GM18861 (cell line): ENCODE results near the gene PRKCB.
"Not testable (repeated sequence)": the region's sequence is repeated elsewhere in the genome, so short reads cannot be mapped to it uniquely, and the experiment has no call there.

ENCODE experiments used
- ATAC-seq: cut with Tn5 transposase; IDR thresholded peaks from one replicate; pipeline ENCODE4 v1.9.1; 2021; ENCODE audit not compliant: unreplicated experiment

The PRKCB gene

DNA sequence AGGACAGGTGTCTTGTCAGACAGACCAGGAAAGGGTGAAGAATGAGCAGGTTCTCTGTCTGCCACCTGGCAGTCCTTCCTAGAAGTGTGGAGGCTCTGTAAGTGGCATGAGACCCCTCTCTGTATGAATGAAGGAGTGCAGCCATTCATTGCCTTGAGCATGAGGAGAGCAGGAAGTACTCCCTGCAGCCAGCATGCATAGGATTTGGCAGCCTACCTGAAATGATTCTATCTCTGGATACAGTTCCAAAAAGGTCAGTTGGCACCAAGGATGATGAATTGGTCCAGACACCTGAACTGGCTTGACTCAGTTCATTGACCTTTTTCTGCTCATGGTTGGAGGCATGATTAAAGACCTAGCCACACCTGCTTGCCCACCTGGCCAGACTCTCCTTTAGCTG lies 163.0 kb downstream of the PRKCB start:
- ATAC-seq, result no peak

DNA sequence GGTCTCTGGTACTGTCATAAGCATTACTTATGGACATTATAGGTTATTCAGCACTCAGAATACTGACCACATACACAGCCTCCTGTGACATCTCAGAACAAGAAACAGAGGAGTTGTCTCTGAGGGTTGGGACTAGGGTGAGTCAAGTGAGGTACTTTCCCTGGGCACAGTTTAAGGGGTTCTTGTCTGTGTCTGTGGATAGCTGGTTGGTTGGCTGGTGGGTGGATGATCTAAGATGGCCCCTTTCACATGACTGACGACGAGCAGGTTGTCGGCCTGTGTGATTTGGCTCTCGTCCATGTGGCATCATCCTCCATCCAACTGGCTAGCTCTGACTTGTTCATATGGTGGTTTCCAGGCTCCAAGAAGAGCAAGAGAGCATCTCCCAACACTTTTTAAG lies 163.9 kb downstream of the PRKCB start:
- ATAC-seq, result no peak

DNA sequence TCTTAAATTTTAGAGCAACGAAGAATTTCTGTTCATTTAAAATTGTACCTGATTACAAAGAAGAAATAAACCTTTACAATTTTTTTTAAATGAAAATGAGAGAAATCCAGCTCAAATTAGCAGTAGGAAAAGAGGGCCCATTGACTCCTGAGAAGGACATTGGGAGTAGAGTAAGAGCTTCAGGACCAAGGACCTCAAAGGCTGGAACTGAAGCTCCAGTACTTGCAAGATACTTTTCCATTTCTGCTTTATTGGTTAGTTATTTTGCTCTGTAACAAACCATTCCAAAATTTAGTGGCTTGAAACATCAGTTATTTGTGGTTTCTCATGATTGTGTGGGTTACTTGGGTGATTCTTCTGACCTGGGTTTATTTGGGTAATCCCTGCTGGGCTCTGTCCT lies 165.9 kb downstream of the PRKCB start:
- ATAC-seq, result no peak

DNA sequence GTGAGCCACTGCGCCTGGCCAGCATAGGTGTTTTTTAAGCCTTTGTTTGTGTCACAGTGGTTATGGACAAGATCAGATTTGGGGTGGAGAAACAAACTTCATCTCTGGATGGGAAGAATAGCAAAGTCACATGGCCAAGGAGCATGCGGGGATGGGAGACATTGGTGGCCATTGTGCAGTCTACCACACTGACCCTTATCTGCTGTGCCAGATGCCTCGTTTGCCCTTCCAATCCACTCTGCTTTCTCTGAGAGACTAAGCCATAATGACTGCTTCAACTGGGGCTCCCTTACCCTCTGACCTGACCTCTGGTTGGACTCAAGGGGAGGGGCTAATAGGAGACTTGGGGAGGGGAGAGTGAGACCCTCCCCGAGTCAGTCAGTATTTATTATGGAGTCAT lies 166.8 kb downstream of the PRKCB start:
- ATAC-seq, result no peak

DNA sequence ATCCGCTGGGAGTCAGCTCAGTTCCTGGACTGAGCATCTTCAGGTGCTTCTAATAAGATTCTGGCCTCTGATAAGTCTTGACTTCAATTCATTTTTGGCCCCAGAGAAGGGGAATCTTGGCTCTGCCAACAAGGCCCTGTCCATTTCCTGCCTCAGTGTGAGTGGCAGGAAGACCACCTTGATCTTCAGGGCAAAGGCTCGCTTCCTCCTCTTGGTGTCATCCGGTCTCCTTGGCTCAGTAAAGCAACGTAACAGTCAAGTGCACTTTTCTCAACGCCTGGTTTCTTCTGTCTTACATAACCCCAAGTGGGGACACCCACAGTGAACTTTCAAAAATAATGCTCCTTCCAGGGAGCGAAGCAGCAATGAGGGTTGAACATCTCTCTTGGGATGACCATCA lies 169.8 kb downstream of the PRKCB start:
- no peak for ATAC-seq

DNA sequence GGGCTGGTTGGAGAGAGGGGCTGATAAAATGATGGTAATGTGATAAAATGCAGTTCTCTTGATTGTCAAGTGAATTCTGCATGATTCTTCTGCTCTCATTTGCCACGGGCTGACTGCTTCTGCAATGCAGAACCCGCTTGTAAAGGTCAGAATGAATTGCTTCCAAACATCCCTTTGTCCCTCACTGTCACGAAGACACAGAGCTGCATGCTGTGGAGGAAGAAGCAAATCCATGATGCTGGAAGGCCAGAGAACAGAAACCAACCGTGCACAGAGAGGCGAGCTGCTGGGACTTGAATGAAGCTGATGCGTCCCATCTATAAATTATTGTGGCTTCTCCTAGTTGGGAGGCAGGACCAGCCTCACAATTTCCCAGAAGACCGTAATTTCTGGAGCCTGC lies 171.6 kb downstream of the PRKCB start:
- no peak for ATAC-seq

DNA sequence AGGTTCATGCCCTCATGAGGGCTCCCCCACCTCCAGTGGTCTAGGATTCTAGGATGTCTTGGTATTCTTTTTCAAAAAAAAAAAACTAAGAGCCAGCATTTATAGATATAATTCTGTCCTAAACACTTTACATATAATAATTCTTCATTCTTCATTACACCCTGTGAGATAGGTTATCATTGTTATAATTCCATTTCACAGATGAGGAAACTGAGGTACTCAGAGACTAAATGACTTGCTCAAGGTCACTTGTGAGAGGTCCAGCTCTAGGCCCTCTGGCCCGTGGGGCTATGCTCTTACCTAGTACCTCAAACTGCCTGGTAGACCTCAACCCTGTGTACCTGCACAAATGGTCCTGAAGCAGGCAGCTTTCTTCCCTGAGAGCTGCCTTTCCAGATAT lies 172.2 kb downstream of the PRKCB start:
- no peak for ATAC-seq

DNA sequence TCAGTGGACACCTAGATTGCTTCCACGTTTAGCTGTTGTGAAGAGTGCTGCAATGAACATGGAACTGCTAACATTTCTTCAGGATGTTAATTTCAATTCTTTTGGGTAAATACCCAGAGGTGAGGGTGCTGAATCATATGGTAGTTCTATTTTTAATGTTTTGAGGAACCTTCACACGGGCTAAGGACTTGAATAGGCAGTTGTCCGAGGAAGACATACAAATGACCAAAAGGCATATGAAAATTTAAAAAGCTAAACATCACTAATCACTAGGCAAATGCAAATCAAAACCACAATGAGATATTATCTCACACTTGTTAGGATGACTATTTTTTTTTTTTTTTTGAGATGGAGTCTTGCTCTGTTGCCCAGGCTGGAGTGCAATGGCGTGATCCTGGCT lies 173.3 kb downstream of the PRKCB start:
- ATAC-seq, result no peak

DNA sequence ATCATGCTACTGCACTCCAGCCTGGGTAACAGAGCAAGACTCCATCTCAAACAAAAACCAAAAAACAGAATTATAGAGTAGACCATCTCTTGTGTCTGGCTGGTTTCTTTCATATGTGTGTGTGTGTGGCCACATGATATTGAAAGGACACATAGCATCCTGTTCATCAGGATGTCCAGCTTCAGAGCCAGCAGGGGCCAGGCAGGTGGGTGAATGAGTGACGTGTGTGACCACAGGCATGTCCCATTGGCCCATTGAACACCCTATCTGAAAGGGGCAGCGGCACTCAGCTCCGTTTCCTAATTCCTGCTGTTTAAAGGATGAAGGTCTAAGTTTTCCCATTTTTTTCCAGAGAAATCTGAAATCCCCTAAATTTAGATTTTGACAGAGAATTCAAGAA lies 174.2 kb downstream of the PRKCB start:
- ATAC-seq, result no peak

DNA sequence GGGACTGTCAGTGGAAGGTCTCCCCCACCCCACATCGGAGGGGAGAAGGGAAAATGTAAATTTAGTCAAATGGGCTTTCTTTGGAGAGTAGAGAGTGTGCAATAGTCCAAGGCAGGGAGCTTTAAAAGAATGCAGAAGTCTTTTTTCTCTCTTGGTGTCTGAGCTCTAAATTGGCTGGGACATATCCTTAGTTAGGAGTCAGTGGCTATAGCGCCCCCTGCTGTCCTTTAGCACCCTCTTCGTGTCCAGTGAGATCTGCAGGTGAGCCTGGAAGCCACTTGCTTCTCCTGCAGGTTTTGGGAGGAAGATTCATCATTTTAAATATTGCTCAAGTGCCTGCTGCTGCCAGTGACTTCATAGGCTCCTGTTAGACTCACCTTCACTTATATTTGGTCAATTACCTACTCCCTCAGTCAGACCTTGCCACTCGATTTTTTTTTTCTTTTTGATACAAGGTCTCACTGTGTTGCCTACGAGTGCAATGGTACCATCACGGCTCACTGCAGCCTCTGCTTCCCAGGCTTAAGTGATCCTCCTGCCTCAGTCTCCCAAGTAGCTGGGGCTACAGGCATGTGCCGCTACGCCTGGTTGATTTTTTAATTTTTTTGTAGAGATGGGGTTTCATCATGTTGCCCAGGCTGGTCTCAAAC lies 174.8 kb downstream of the PRKCB start:
- no peak for ATAC-seq

DNA sequence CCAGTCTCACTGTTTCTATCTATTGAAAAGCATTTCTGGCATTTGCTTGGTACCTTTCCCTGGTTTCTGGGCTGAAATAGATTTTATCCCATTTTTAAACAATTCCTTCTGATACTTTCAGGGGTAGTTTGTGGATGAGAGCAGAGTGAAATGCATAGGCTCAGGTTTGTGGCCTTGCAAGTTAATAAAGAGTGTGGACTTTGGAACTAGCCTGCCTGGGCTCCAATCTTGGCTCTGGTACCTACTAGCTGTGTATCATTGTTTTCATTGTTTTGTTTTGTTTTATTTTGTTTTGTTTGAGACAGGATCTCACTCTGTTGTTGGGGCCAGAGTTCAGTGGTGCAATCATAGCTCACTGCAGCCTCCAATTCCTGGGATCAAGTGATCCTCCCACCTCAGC lies 175.5 kb downstream of the PRKCB start:
- ATAC-seq, result no peak

DNA sequence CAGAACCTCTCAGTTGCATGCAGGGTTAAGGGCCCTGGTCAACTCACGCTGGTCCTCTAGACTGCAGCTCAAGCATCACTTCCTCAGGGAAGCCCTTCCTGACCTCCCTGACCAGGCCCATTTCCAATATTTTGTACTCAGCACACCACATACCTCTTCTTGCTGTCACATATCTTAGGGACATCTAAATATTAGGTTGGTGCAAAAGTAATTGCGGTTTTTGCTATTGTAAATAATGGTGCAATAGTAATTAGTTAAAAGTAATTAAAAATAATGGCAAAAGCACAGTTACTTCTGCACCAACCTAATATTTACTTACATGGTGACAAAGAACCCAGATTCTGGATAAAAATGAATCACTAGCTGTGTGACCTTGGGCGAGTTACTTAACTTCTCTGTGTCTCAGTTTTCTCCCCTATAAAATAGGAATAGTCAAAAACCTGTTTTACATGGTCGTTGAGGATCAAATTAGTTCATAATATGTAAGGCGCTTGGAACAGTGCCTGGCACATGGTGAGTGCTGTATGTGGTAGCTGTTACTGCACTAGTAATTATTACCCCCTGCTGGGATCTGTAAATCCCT lies 177.4 kb downstream of the PRKCB start:
- ATAC-seq, result no peak

DNA sequence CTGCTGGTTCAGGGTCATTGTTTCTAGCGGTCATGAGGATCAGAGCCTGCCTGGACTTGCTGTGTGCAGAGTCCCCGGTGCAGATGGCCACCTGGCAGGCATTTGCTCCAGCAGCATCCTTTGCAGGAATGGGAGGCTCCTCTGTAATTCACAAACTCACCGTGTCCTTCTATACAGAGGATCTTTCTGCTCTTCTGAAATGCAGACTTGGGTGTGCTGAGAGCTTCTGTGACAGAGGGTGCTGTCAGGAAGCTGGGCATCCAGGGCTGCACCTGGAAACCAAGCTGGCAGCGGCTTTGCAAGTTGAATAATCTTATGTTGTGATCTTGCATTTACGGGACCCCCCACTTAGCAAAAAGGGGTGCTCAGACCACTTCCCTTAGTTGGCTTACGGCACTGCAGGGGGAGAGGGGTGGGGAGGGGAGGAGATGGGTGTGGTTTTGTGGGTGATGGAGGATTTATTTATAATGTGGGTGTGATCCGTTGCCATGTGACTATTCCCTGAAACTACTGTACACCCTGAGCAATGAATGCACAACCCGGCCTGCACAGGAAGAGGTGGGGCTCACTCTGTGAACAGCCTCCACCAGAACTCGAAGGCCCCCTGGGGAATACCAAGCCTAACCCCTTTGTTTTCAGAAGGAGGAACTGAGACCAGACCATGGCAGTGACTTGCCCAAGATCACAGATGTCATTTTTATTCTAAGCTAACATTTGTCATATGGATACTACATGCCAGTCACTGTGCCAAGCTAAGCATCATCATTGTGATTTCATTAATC lies 178.3 kb downstream of the PRKCB start:
- peak; percentile 86 for ATAC-seq

DNA sequence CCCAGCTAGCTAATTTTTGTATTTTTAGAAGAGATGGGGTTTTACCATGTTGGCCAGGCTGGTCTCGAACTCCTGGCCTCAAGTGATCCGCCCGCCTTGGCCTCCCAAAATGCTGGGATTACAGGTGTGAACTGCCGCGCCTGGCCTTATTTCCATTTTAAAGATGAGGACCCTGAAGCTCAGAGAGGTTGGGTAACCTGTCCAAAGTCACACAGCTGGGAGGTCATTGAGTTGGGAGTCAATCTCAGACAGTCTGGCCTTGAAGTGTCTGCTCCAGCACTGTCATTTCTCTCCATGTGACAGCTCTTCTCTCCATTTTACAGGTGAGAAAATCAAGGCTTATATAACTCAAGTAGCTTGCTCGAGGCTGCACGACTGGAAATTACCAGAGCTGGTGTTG lies 179.2 kb downstream of the PRKCB start:
- not testable (repeated sequence) for ATAC-seq

DNA sequence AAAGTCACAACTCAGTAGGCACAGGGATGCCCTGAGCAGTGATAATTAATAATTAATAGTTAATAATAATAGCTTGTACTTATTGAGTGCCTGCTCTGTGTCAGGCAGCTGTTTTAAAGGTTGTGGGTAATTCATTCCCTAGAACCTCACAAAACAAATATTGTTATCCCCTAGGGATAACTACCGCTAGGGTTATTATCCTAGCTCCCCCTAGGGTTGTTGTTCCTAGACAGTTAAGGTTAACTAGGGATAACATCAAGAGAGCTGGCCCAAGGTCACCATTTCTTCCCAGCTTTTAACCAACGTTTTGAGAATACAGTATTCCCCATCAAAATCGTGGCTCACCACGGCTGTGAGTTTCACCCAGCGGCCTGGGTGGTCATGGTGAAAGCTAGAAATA lies 180.1 kb downstream of the PRKCB start:
- no peak for ATAC-seq

DNA sequence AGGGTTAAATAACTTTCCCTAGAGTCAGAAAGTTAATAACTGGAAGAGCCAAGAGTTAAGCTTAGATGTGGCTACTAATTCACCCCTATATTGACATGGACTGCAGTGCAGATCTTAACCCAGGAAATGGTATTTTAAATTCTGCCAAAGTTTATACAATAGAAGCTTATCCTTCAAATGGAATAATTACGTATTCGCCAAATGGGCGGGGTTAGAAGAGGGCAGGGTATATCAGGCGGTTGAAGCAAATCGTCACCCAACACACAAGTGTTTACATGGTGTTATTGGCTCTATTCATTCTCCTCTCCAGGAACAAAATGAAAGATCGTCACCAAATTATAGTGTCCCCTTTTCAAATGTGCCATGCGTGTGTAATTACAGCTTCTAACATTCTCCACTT lies 182.7 kb downstream of the PRKCB start:
- ATAC-seq, result no peak

DNA sequence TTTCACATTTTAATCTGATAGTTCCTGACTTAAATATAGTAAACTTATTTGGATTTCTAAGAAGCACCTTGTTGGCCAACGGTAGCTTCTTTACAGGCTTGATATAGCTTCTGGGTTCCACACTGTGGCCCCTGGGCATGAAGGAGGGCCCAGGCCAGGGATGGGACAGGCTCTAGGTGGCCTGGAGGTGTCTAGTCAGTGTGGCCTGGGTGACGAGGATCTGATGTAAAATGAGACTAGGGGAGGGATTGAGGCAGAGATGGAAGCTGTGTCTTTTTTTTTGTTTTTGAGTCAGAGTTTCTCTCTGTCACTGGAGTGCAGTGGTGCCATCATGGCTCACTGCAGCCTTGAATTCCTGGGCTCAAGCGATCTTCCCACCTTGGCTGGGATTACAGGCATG lies 187.0 kb downstream of the PRKCB start:
- no peak for ATAC-seq

DNA sequence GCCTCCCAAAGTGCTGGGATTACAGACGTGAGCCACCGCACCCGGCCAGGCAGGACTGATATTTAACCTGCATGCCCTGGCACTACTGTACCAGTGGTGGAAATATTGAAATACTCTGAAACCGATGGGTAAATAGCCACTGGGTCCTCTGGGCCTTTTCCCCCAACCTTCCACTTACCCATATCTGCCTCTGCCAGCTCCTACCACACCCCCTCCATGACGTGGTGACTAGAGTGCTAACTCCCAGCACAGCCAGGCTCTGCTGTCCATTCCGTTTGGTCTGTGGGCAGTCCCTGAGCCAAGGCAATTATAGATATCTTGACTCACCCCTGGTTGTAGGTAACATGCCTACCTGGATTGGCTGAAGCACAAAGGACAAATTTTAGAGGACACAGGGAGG lies 187.8 kb downstream of the PRKCB start:
- no peak for ATAC-seq

DNA sequence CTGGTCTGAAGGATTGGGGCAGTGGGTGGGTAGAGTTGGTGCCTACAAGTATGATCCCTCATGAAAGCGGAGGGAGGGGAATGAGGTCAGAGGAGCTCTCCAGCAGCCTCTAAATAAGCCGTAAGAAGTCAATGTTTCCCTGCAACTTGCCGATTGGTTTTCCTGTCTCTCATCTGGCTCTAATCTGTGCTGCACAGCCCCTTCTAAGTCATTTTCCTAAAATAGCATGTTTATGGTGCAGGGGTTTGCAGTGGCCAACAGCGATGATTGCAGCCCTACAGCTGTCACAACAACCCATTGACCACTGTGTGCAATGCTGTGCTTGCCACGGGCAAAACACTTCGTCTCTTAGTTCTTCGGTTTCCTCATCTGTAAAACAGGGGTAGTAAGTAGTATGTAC lies 189.2 kb downstream of the PRKCB start:
- no peak for ATAC-seq

DNA sequence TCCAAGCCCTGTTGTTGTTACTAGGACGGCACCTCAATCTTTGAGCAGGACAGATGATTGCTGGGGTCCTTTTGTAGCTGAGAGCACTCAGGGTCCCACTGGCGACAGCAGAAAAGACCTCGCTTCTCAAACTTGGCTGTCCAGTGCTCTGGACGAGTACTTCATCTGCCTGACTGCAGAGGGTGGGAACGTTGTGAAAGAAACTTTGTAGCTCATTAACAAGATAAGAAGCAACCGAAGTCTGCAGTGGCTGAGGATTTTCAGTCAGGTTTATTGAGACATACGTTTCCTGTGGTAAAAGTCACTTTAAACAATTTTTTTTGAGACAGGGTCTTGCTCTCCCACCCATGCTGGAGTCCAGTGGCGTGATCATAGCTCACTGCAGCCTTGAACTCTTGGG lies 191.7 kb downstream of the PRKCB start:
- no peak for ATAC-seq

DNA sequence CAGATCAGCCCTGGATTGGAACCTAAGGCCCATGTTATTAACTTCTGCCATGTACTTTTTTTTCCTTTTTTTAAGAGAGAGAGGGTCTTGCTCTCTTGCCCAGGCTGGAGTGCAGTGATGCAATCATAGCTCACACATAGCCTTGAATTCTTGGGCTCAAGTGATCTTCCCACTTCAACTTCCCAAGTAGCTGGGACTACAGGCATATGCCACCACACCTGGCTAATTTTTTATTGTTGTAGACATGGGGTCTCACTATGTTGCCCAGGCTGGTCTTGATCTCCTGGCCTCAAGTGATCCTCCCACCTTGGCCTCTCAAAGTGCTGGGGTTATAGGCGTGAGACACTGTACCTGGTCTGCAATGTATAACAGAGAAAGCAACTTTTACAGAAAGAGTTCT lies 194.1 kb downstream of the PRKCB start:
- not testable (repeated sequence) for ATAC-seq

DNA sequence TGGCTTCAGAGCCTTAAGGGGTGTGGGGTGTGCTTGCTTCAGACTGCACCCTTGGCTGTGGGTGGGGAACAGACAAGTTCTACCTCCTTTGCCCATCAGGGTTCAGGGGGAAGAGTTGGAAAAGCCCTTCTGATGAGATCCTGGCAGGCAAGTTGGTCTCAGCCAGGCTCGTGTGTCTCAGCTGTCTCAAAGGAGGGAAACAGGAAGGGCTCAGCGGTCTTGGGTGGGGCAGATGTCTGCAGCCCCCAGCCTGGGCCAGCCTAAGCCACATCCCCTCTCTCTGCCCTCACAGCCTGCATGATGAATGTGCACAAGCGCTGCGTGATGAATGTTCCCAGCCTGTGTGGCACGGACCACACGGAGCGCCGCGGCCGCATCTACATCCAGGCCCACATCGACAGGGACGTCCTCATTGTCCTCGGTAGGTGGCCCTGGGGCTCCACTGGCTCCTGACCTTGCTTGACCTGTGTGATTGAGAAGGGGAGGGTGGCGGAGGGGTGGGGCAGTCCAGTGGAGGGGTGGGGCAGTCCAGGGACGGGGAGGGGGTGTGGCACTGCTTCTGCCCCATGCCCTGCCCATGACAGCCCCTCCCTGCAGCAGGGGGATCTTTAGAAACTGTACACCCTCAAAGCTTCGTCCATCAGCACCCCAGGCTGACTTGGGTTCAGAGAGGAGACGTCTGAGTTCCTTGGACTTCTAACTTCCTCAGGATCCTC lies 199.5 kb downstream of the PRKCB start:
- ATAC-seq, result no peak
